Neural cell (in vitro differentiated cells): Measurements from ENCODE around the gene TMEM131L. TPM values are rescaled to one million over a fixed set of nuclear protein-coding genes. Genes with fewer than 3 reads are reported as not detected.
"Not testable (repeated sequence)": the region's sequence is repeated elsewhere in the genome, so short reads cannot be mapped to it uniquely, and the experiment has no call there.

Source experiments
- H2AFZ ChIP-seq: fragments of 200-600, 300-800 bp; sonication (generic), shearing (Covaris generic); 2 replicates; pipeline ENCODE4 v1.6.0; 2014; ENCODE audit warnings: low read depth, mild to moderate bottlenecking, antibody characterized with exemption, low read length, moderate library complexity
- H3F3A ChIP-seq: fragments of 200-600 bp; shearing (Covaris generic); 2 replicates; pipeline ENCODE4 v1.6.1; 2016; ENCODE audit warnings: mild to moderate bottlenecking, moderate library complexity, mixed read lengths, antibody characterized with exemption, low read length; ENCODE audit not compliant: insufficient read depth, poor library complexity, severe bottlenecking
- H3K27ac ChIP-seq: fragments of 200-600, 300-800 bp; sonication (generic), shearing (Covaris generic); 2 replicates; pipeline ENCODE4 v1.5.1; 2014; ENCODE audit warnings: mild to moderate bottlenecking, low read length, moderate library complexity
- H3K27me3 ChIP-seq: fragments of 300-800, 200-600 bp; sonication (generic), shearing (Covaris generic); 2 replicates; pipeline ENCODE4 v1.6.0; 2014; ENCODE audit warnings: mild to moderate bottlenecking, low read depth, low read length, moderate library complexity; ENCODE audit not compliant: insufficient read depth
- H3K36me3 ChIP-seq: fragments of 300-800, 200-600 bp; sonication (generic), shearing (Covaris generic); 2 replicates; pipeline ENCODE4 v1.5.1; 2014; ENCODE audit warnings: mild to moderate bottlenecking, antibody characterized with exemption, low read length, moderate library complexity; ENCODE audit not compliant: insufficient read depth
- H3K4me2 ChIP-seq: fragments of 300-800, 200-600 bp; sonication (generic), shearing (Covaris generic); 2 replicates; pipeline ENCODE4 v1.6.0; 2014; ENCODE audit warnings: mild to moderate bottlenecking, low read length
- H3K4me3 ChIP-seq: fragments of 300-800, 200-600 bp; sonication (generic), shearing (Covaris generic); 2 replicates; pipeline ENCODE4 v1.5.1; 2014; ENCODE audit warnings: mild to moderate bottlenecking, low read length, moderate library complexity
- H3K79me2 ChIP-seq: fragments of 200-600 bp; shearing (Covaris generic); replicated peaks from 2 replicates; pipeline ENCODE4 v1.6.0; 2014; ENCODE audit warnings: mild to moderate bottlenecking, low read length, moderate library complexity; ENCODE audit not compliant: insufficient read depth
- H3K9ac ChIP-seq: fragments of 300-800, 200-600 bp; sonication (generic), shearing (Covaris generic); 2 replicates; pipeline ENCODE4 v1.6.1; 2016; ENCODE audit warnings: mild to moderate bottlenecking, low read length, mixed read lengths
- H3K9me2 ChIP-seq: fragments of 200-600 bp; shearing (Covaris generic); 2 replicates; pipeline ENCODE4 v1.6.1; 2016; ENCODE audit warnings: mild to moderate bottlenecking, low read length, mixed read lengths; ENCODE audit not compliant: insufficient read depth
- H3K9me3 ChIP-seq: fragments of 200-600, 300-800 bp; sonication (generic), shearing (Covaris generic); 2 replicates; pipeline ENCODE4 v1.6.1; 2016; ENCODE audit warnings: mild to moderate bottlenecking, mixed run types, low read length, moderate library complexity, mixed read lengths
- H4K20me1 ChIP-seq: fragments of 200-600 bp; shearing (Covaris generic); 2 replicates; pipeline ENCODE4 v1.6.1; 2016; ENCODE audit warnings: mild to moderate bottlenecking, mixed run types; ENCODE audit not compliant: insufficient read depth
- EP300 ChIP-seq: fragments of 450-650 bp; conservative IDR thresholded peaks from 2 replicates; pipeline ENCODE4 v1.6.1; 2014; ENCODE audit warnings: antibody characterized with exemption, mild to moderate bottlenecking, moderate library complexity; ENCODE audit not compliant: poor library complexity, severe bottlenecking
- EZH2 ChIP-seq: fragments of 200-600, 300-800 bp; shearing (Covaris generic), sonication (generic); IDR thresholded peaks from 2 replicates; pipeline ENCODE4 v1.6.1; 2014; ENCODE audit warnings: antibody characterized with exemption, low read length, borderline replicate concordance, mild to moderate bottlenecking; ENCODE audit not compliant: insufficient read depth, poor library complexity, severe bottlenecking
- MXI1 ChIP-seq: fragments of 450-650 bp; conservative IDR thresholded peaks from 2 replicates; pipeline ENCODE4 v1.6.1; 2014; ENCODE audit warnings: antibody characterized with exemption, mild to moderate bottlenecking; ENCODE audit not compliant: poor library complexity, severe bottlenecking
- POLR2AphosphoS5 ChIP-seq: IDR thresholded peaks from 2 replicates; pipeline ENCODE4 v1.6.1; 2012
- RAD21 ChIP-seq: fragments of 450-650 bp; conservative IDR thresholded peaks from 2 replicates; pipeline ENCODE4 v1.6.1; 2014; ENCODE audit warnings: antibody characterized with exemption, mild to moderate bottlenecking, moderate library complexity
- SMC3 ChIP-seq: fragments of 450-650 bp; conservative IDR thresholded peaks from 2 replicates; pipeline ENCODE4 v1.6.1; 2014; ENCODE audit warnings: antibody characterized with exemption, mild to moderate bottlenecking, moderate library complexity; ENCODE audit not compliant: poor library complexity
- TAF1 ChIP-seq: IDR thresholded peaks from 2 replicates; pipeline ENCODE4 v1.6.1; 2012; ENCODE audit warnings: low read depth
- polyA plus RNA-seq: library from polyadenylated mRNA; depleted of rRNA; stranded (reverse); fragments of >200 nt; gene quantifications from 2 replicates; pipeline ENCODE4 v1.2.3, GENCODE V29; 2014
- TF ChIP-seq, protein P1 (sequence below): fragments of 450-650 bp; IDR thresholded peaks from 2 replicates; pipeline ENCODE4 v1.5.1; 2014; ENCODE audit warnings: antibody characterized with exemption, mild to moderate bottlenecking, moderate library complexity; ENCODE audit not compliant: poor library complexity, severe bottlenecking
- TF ChIP-seq, protein P2 (sequence below): IDR thresholded peaks from 2 replicates; pipeline ENCODE4 v1.6.1; 2012; ENCODE audit warnings: borderline replicate concordance

TMEM131L gene
- polyA plus RNA-seq, 1 donor from 2014 or later = 11.1 TPM

DNA sequence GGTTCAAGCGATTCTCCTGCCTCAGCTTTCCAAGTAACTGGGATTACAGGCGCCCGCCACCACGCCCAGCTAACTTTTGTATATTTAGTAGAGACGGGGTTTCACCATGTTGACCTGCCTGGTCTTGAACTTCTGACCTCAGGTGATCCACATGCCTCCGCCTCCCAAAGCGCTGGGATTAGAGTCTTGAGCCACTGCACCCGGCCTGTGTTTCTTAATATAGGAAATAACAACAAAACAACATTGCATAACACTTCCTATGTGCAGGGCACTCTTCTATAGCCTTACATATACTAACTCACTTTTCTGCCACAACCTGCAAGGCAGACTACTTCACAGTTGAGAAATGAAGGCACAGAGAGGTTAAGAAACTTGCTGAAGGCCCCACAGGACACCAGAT is 12.8 kb upstream of the TMEM131L start:
- no peaks in the 10 kb centered on the region for H3K27me3 ChIP-seq
- no peak overlapping the region for H3K4me2 ChIP-seq
- no peaks in the 10 kb centered on the region for H4K20me1 ChIP-seq
- no peaks in the 10 kb centered on the region for H3F3A ChIP-seq
- no peaks in the 10 kb centered on the region for H3K9me2 ChIP-seq
- no peak overlapping the region for H3K27ac ChIP-seq
- no peaks in the 10 kb centered on the region for H3K79me2 ChIP-seq
- H2AFZ ChIP-seq = no peak overlapping the region
- no peaks in the 10 kb centered on the region for H3K36me3 ChIP-seq
- no peak overlapping the region for H3K4me3 ChIP-seq
- H3K9me3 ChIP-seq = no peaks in the 10 kb centered on the region
- H3K9ac ChIP-seq = no peak overlapping the region
- no peak for TF ChIP-seq TAF1
- TF ChIP-seq MXI1 = no peak
- TF ChIP-seq, protein P1, sequence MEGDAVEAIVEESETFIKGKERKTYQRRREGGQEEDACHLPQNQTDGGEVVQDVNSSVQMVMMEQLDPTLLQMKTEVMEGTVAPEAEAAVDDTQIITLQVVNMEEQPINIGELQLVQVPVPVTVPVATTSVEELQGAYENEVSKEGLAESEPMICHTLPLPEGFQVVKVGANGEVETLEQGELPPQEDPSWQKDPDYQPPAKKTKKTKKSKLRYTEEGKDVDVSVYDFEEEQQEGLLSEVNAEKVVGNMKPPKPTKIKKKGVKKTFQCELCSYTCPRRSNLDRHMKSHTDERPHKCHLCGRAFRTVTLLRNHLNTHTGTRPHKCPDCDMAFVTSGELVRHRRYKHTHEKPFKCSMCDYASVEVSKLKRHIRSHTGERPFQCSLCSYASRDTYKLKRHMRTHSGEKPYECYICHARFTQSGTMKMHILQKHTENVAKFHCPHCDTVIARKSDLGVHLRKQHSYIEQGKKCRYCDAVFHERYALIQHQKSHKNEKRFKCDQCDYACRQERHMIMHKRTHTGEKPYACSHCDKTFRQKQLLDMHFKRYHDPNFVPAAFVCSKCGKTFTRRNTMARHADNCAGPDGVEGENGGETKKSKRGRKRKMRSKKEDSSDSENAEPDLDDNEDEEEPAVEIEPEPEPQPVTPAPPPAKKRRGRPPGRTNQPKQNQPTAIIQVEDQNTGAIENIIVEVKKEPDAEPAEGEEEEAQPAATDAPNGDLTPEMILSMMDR = no peak
- no peak for TF ChIP-seq EP300
- TF ChIP-seq EZH2 = no peak
- no peak for TF ChIP-seq RAD21
- TF ChIP-seq, protein P2, sequence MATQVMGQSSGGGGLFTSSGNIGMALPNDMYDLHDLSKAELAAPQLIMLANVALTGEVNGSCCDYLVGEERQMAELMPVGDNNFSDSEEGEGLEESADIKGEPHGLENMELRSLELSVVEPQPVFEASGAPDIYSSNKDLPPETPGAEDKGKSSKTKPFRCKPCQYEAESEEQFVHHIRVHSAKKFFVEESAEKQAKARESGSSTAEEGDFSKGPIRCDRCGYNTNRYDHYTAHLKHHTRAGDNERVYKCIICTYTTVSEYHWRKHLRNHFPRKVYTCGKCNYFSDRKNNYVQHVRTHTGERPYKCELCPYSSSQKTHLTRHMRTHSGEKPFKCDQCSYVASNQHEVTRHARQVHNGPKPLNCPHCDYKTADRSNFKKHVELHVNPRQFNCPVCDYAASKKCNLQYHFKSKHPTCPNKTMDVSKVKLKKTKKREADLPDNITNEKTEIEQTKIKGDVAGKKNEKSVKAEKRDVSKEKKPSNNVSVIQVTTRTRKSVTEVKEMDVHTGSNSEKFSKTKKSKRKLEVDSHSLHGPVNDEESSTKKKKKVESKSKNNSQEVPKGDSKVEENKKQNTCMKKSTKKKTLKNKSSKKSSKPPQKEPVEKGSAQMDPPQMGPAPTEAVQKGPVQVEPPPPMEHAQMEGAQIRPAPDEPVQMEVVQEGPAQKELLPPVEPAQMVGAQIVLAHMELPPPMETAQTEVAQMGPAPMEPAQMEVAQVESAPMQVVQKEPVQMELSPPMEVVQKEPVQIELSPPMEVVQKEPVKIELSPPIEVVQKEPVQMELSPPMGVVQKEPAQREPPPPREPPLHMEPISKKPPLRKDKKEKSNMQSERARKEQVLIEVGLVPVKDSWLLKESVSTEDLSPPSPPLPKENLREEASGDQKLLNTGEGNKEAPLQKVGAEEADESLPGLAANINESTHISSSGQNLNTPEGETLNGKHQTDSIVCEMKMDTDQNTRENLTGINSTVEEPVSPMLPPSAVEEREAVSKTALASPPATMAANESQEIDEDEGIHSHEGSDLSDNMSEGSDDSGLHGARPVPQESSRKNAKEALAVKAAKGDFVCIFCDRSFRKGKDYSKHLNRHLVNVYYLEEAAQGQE = no peak
- no peak for TF ChIP-seq SMC3
- TF ChIP-seq POLR2AphosphoS5 = no peak

DNA sequence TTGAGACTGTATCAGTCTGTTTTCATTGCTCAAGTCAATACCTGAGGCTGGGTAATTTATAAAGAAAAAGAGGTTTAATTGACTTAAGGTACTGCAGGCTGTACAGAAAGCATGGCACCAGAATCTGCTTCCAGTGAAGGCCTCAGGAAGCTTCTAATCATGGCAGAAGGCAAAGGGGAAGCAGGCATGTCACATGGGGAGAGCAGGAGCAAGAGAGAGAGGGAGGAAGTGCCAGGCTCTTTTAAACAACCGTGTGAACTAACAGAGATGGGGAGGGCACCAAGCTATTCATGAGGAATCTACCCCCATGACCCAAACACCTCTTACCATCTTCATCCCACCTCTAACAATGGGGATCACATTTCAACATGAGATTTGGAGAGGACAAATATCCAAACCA is 7.2 kb upstream of the TMEM131L start:
- H3K9me2 ChIP-seq = no peaks in the 10 kb centered on the region
- H3K9me3 ChIP-seq = no peaks in the 10 kb centered on the region
- no peaks in the 10 kb centered on the region for H3K79me2 ChIP-seq
- no peak for TF ChIP-seq RAD21
- TF ChIP-seq, protein P1 = no peak
- TF ChIP-seq POLR2AphosphoS5 = no peak
- TF ChIP-seq EZH2 = no peak
- no peak for TF ChIP-seq TAF1
- TF ChIP-seq EP300 = no peak
- no peak for TF ChIP-seq MXI1
- TF ChIP-seq SMC3 = no peak
- TF ChIP-seq, protein P2 = no peak
- H3K27ac ChIP-seq = no peak overlapping the region
- no peaks in the 10 kb centered on the region for H3K27me3 ChIP-seq
- no peak overlapping the region for H3K4me3 ChIP-seq
- H3K9ac ChIP-seq = no peak overlapping the region
- H3F3A ChIP-seq = no peaks in the 10 kb centered on the region
- H3K36me3 ChIP-seq = no peaks in the 10 kb centered on the region
- no peaks in the 10 kb centered on the region for H4K20me1 ChIP-seq
- no peak overlapping the region for H3K4me2 ChIP-seq
- no peak overlapping the region for H2AFZ ChIP-seq

DNA sequence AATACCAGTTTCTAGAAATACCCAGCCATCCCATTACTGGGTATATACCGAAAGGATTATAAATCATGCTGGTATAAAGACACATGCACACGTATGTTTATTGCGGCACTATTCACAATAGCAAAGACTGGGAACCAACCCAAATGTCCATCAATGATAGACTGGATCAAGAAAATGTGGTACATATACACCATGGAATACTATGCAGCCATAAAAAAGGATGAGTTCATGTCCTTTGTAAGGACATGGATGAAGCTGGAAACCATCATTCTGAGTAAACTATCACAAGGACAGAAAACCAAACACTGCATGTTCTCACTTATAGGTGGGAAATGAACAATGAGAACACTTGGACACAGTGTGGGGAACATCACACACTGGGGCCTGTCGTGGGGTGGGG is 4.6 kb upstream of the TMEM131L start:
- H4K20me1 ChIP-seq, H2AFZ ChIP-seq, H3K9ac ChIP-seq, H3K9me3 ChIP-seq, H3F3A ChIP-seq, H3K27ac ChIP-seq, H3K27me3 ChIP-seq, H3K4me2 ChIP-seq, H3K9me2 ChIP-seq, H3K79me2 ChIP-seq, H3K4me3 ChIP-seq, H3K36me3 ChIP-seq: not testable (repeated sequence)
